Measurements from ENCODE around the gene GFY.
"Not testable (repeated sequence)": the region's sequence is repeated elsewhere in the genome, so short reads cannot be mapped to it uniquely, and the experiment has no call there.

GFY gene

DNA sequence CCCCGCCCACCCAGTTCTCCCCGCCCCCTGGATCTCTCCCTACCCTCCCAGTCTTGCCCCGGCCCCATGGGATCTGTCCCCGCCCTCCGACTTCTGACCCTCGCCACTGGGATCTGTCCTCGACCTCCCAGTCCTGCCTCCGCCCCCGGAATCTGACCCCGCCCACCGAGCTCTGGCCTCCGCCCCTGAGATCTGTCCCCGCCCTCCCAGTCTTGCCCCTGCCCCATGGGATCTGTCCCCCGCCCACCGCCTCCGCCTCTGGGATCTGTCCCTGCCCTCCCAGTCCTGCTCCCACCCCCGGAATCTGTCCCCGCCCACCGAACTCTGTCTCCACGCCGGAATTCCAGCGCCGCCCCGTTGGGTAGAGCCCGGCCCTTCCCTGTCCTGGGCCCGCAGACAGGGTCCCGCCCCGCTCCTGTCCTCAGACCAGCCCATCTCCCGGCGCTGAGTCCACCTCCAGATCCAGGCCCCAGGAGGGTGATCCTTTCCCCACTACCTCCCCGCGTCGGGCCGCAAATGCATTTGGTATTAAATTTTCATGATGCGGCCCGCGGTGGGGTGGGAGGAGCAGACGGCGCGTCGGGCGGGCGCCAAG is 17.7 kb downstream of the GFY start:
- ChIA-PET POLR2A (interaction anchor here (0.6 to 1.4 kb wide), 4 partner anchors 8 to 128 kb away, joined by 3 to 8 read pairs (median 4); partner anchors contain the start of genes ALDH16A1 and PIH1D1), CTCF (interaction anchor here (0.6 to 3.6 kb wide), 25 partner anchors 9 to 449 kb away, joined by 3 to 23 read pairs (median 4); partner anchors contain the start of genes ALDH16A1, GFY, GYS1 and PIH1D1)
- peak; percentile 81 for DNase-seq (ENCODE audit: extremely low spot score)
- TF ChIP-seq, protein P1, sequence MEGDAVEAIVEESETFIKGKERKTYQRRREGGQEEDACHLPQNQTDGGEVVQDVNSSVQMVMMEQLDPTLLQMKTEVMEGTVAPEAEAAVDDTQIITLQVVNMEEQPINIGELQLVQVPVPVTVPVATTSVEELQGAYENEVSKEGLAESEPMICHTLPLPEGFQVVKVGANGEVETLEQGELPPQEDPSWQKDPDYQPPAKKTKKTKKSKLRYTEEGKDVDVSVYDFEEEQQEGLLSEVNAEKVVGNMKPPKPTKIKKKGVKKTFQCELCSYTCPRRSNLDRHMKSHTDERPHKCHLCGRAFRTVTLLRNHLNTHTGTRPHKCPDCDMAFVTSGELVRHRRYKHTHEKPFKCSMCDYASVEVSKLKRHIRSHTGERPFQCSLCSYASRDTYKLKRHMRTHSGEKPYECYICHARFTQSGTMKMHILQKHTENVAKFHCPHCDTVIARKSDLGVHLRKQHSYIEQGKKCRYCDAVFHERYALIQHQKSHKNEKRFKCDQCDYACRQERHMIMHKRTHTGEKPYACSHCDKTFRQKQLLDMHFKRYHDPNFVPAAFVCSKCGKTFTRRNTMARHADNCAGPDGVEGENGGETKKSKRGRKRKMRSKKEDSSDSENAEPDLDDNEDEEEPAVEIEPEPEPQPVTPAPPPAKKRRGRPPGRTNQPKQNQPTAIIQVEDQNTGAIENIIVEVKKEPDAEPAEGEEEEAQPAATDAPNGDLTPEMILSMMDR (IDR thresholded peaks at IDR 0.05; ENCODE audit: control extremely low read depth, extremely low read depth, low read depth, missing control alignments), result no peak

DNA sequence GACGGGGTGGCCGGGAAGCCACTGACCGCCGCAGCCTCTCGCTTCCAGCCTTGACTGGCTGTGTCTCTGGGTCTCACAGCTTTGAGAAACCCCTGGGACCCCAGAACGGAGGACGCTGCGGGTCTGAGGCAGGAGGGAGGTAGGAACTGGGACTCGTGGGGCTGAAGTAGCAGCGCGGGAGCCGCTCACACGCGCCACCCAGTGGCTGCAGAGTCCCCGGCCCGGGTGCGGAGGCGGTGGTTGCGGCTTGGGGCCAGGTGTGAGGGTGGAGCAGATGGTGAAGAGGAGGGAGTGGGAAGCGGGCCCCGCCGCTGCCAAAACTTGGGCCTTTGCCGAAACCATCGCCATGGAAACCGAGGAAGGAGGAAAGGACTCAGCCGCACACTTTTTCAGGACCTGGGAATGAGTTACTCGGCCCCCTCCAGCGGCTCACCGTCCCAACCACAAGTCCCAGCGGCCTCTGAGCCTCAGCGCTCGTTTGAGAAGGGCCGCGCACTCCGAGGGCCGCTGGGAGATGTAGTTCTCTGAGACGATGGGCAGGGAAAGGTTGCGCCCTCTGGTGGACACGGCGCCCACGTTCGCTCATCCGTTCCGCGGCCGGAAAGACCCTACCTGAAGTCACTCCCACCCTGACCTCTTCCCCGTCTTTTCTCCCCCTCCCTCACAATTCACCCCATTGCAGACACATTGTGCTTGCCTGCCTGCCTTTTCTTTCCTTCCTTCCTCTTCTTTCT is 18.3 kb downstream of the GFY start:
- TF ChIP-seq, protein P1 (IDR thresholded peaks at IDR 0.05; ENCODE audit: control extremely low read depth, extremely low read depth, low read depth, missing control alignments), result peak; percentile 99
- DNase-seq (ENCODE audit: extremely low spot score), result peak; percentile 92
- CTCF ChIA-PET, result interaction anchor here (0.7 to 3.6 kb wide), 22 partner anchors 8 to 227 kb away, joined by 3 to 23 read pairs (median 4); partner anchors contain the start of genes ALDH16A1, GFY and PIH1D1
- POLR2A ChIA-PET, result interaction anchor here (1.0 to 1.4 kb wide), 3 partner anchors 8 to 128 kb away, joined by 3 to 4 read pairs (median 3); partner anchors contain the start of genes ALDH16A1 and PIH1D1

DNA sequence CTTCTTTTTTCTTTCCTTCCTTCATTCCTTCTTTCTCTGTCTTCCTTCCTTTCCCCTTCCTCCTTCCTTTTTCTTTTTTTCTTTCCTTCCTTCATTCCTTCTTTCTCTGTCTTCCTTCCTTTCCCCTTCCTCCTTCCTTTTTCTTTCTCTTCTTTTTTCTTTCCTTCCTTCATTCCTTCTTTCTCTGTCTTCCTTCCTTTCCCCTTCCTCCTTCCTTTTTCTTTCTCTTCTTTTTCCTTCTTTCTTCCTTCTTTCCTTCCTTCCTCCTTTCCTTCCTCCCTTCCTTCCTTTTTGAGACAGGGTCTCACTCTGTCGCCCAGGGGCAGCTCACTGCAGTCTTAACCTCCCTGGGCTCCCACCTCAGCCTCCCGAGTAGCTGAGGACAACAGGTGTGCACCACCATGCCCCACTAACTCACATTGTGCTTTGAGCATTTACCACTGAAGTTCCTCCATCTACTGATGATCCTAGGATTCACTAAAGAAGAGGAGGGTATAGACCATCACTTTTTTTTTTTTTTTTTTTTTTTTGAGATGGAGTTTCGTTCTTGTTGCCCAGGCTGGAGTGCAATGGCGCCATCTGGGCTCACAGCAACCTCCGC is 19.0 kb downstream of the GFY start:
- DNase-seq (ENCODE audit: extremely low spot score), result not testable (repeated sequence)
- ChIA-PET POLR2A (interaction anchor here (0.7 kb wide), 1 partner anchor 497 kb away, joined by 3 read pairs; no protein-coding TSS in a partner anchor), CTCF (interaction anchor here (0.7 to 3.0 kb wide), 7 partner anchors 8 to 176 kb away, joined by 3 to 20 read pairs (median 4); partner anchors contain the start of gene ALDH16A1)

DNA sequence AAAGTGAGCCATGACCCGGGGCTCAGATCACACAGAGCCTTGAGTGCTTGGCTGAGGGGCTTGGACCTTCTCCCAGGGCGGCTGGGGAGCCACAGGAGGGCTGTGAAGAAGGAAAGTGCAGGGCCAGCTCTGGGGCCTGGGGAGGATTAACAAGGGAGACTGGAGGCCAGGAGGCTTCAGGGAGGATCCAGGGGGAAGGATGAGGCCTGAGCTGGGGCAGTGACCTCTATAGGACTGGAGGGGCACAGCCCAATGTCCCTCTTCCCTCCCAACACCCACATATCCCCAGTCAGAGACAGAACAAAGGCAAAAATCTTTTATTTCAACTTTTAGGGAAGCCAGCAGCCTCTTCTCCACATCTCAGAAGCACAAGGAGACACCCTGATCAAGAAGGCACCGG is 20.8 kb downstream of the GFY start:
- TF ChIP-seq, protein P1 (IDR thresholded peaks at IDR 0.05; ENCODE audit: control extremely low read depth, extremely low read depth, low read depth, missing control alignments), result no peak
- no peak for DNase-seq (ENCODE audit: extremely low spot score)
- ChIA-PET CTCF (interaction anchor here (0.9 to 3.0 kb wide), 7 partner anchors 8 to 178 kb away, joined by 3 to 20 read pairs (median 4); partner anchors contain the start of gene ALDH16A1), POLR2A (no interaction called here)

DNA sequence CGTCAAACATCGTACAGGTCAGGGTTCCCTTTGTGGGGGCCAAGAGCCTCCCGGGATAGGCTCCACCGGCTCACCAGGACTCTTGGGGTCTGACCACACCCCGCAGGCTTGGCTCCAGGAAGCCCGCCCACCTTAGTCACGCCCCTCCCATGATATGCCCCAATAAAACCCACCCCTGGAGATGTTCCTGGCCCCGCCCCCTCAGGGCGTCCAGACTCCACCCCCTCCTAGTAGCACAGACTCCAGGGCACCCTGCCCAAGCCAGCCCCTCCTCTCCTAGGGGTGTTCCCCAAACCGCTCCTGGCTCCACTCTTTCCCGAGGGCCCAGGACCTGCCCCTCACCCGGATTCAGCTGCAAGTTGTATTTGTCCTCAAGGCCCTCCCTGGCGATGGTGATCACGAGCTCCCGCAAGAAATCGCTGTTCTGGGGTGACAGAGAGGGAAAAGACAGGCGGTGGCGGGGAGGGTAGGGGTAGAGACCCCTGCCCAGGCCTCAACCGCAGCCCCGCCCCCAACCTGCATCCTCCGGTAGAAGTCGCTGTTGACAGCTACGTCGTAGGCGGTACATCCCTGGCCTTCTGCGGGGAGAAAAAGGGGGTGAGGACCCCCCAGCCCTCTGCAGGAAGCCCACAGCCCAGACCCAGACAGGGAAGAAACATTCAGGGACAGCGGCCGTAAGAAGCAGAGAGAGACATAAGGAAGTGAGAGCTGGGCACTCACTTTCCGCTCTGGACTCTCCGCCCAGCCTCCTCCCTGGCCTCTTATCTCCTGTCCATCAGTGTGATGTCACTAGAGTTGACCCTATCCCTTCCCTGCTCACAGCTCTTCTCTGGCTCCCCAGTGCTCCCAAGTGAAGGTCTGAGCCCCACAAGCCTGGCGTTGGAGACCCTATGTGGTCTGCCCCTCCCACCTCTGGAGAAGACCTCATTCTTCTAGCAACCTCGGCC is 22.6 kb downstream of the GFY start:
- TF ChIP-seq, protein P1 (IDR thresholded peaks at IDR 0.05; ENCODE audit: control extremely low read depth, extremely low read depth, low read depth, missing control alignments), result no peak
- DNase-seq (ENCODE audit: extremely low spot score), result no peak
- ChIA-PET POLR2A (interaction anchor here (0.6 kb wide), 1 partner anchor 23 kb away, joined by 4 read pairs; no protein-coding TSS in a partner anchor), CTCF (interaction anchor here (0.9 to 1.1 kb wide), 2 partner anchors 22 to 26 kb away, joined by 3 read pairs; no protein-coding TSS in a partner anchor)

DNA sequence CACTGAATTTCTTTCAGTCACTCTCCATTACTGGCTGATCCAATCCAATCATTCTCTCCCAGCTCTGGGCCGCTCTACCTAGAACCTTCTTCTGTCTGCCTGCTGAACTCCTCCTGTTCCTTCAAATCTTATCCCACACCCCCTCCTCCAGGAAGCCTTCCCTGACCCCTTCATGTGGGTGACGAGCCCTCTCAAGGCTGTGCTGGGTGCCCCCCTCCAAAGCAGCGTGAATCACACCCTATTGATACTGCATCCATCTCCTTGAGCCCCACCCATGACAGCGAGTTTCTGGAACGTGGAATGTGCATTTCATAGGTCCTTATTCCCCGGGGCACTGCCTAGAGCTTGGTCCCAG is 23.2 kb downstream of the GFY start:
- POLR2A ChIA-PET, result no interaction called here
- TF ChIP-seq, protein P1 (IDR thresholded peaks at IDR 0.05; ENCODE audit: control extremely low read depth, extremely low read depth, low read depth, missing control alignments), result no peak
- no peak for DNase-seq (ENCODE audit: extremely low spot score)
- CTCF ChIA-PET, result interaction anchor here (0.9 kb wide), 1 partner anchor 25 kb away, joined by 3 read pairs; no protein-coding TSS in a partner anchor
